Fibroblast of skin of scalp (primary cell): ENCODE measurements around the gene LRRC61.
"Not testable (repeated sequence)": the region's sequence is repeated elsewhere in the genome, so short reads cannot be mapped to it uniquely, and the experiment has no call there.

ENCODE experiments used
- DNase-seq: peaks from one replicate; pipeline ENCODE4 v3.0.0-alpha.2; 2013

Gene LRRC61

GRCh38 chr7:150385302-150385723 is 62.2 kb downstream of the LRRC61 start:
- DNase-seq = no peak

GRCh38 chr7:150385884-150386283 is 62.7 kb downstream of the LRRC61 start:
- not testable (repeated sequence) for DNase-seq
